HG03139 (cell line): ENCODE measurements around the gene MACROD2.

Experiments used
- ATAC-seq: cut with Tn5 transposase; IDR thresholded peaks from one replicate; pipeline ENCODE4 v1.9.1; 2021; ENCODE audit not compliant: unreplicated experiment

The MACROD2 gene

GRCh38 chr20:14698605-14699373 is 703.5 kb downstream of the MACROD2 start:
- ATAC-seq, result no peak

- no peak for ATAC-seq
Measured at GRCh38 chr20:14700639-14700960, 705.3 kb downstream of the MACROD2 start.

GRCh38 chr20:14701326-14701725 is 706.0 kb downstream of the MACROD2 start:
- ATAC-seq, result no peak

- no peak for ATAC-seq
Measured at GRCh38 chr20:14706555-14706954, 711.2 kb downstream of the MACROD2 start.

GRCh38 chr20:14707026-14707680 is 711.8 kb downstream of the MACROD2 start:
- ATAC-seq, result no peak

GRCh38 chr20:14707865-14708596 is 712.7 kb downstream of the MACROD2 start:
- no peak for ATAC-seq

- no peak for ATAC-seq
Measured at GRCh38 chr20:14709439-14709838, 714.1 kb downstream of the MACROD2 start.

- ATAC-seq, result no peak
Measured at GRCh38 chr20:14710951-14711350, 715.6 kb downstream of the MACROD2 start.

GRCh38 chr20:14711652-14712051 is 716.3 kb downstream of the MACROD2 start:
- no peak for ATAC-seq

- no peak for ATAC-seq
Measured at GRCh38 chr20:14712302-14712739, 717.0 kb downstream of the MACROD2 start.

- ATAC-seq, result no peak
Measured at GRCh38 chr20:14715400-14715799, 720.1 kb downstream of the MACROD2 start.

GRCh38 chr20:14716351-14716801 is 721.1 kb downstream of the MACROD2 start:
- ATAC-seq, result no peak

- ATAC-seq, result peak; percentile 75
Measured at GRCh38 chr20:14717134-14717999, 722.1 kb downstream of the MACROD2 start.

- no peak for ATAC-seq
Measured at GRCh38 chr20:14720251-14720650, 724.9 kb downstream of the MACROD2 start.

- no peak for ATAC-seq
Measured at GRCh38 chr20:14721926-14722452, 726.7 kb downstream of the MACROD2 start.

- no peak for ATAC-seq
Measured at GRCh38 chr20:14723614-14724013, 728.3 kb downstream of the MACROD2 start.

GRCh38 chr20:14724036-14724435 is 728.7 kb downstream of the MACROD2 start:
- no peak for ATAC-seq

- ATAC-seq, result no peak
Measured at GRCh38 chr20:14724468-14724867, 729.2 kb downstream of the MACROD2 start.

- ATAC-seq, result no peak
Measured at GRCh38 chr20:14726591-14726990, 731.3 kb downstream of the MACROD2 start.

GRCh38 chr20:14727485-14728150 is 732.3 kb downstream of the MACROD2 start:
- ATAC-seq, result no peak
